Islet precursor cell (in vitro differentiated cells): ENCODE results near the gene AKIP1.
A peak's percentile ranks its signal among the peaks of the same experiment; 100 is the strongest.

Source experiments
- DNase-seq: peaks from one replicate; pipeline ENCODE4 v3.0.0-alpha.2; 2018

Gene AKIP1

GRCh38 chr11:8961401-8961800, 50.4 kb downstream of the AKIP1 start:
- no peak for DNase-seq

DNA sequence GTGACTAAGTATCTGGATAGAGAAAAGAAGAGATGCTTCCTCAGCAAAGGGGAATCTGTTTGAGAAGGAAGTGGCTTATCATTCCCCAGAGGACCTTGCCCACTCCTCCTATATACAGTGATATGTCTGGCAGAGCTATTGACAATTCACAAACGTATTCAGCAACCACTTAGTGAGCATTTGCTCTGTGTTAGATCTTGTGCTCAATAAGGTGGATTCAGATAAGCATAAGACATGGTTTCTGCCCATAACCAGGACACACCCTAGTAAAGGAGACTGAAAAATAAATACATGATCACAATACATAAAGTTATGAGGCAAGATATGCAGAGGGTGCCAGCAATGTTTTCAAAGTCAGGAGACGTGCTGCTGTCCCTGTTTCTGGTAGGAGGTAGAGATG, 51.9 kb downstream of the AKIP1 start:
- DNase-seq = no peak

DNA sequence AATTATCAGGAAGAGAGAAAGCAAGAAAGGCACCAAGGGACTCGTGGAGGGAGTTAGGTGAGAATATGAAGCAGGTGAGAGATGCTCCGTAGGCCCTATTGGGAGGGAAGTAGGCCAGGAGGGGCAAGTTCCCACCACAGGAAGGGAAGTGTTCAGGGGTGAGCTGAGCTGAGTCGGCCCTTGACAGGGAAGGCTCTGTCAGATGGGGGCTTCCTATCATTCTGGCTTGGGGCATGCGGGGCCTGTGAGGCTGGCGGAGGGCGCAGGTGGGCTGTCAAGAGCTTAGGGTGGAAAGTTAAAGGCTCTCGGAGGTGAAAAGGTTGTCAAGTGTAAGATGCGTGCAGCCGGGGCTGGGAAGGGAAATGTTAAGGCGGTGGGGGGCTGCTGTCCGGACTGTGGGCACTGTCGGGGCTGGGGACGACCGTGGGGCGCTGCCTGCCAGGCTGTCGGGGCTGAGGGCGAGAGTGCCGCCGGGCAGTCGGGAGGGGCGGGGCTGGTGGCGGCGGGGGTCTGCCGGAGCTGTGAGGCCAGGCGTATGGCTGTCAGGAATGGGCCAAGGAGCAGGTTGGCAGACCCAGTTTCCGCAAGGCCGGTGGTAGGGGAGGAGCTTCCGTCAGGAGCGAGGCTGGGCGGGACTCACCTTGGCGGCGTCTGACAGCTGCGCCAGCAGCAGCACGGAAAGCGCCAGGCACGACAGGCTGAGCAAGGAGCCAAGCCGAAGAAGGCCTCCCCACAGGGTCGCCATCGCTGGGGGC, 52.8 kb downstream of the AKIP1 start:
- DNase-seq = peak; percentile 92

DNA sequence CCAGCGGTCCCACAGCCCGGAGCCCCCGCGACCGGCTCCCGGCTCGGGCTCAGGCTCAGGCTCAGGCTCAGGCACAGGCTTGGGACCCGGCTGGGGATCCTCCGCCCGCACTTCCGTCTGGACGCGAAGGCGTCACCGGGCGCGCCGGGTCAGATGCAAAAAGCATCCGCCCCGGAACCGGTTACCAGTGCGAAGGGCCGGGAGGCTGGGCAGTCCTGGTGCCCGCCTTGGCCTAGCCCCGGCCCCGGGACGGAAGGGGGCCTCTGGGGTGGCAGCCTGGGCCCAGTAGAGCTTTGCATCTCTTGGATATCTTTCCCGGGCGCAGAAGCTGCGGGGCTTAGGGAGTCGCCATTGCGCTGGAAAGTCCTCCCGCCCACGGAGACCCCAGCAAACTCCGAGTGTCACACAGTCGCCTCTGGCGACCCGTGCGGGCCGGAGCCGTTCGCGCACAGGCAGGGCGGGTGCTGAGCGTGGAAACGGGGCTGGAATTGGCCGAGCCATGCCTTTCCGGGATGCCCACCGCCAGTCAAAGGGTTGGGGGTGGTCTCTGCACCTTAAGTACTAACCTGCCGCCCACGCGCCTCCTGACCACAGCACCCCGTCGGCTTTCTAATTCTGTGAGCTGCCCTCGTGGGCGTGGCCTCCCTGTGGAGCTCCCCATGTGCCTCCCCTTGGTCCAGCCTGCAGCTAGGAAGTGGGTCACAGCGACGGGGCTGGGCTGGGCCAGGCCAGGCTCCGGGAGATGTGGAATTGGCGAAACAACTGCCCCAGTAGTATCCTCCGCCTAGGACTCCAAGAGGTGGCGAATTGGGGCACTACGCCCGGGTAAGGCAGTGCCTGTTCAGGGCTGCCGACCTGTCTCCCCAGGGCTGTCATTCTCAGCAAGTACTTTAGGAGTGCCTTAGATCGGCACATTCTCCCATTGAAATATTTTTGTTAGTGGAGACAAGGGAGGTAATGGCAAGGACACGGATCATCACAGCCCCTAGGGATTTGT, 53.6 kb downstream of the AKIP1 start, which contains the start of gene TMEM9B:
TMEM9B (minus strand) TSS at position 119 of the 997 bp plus-strand sequence. CDS start 129 bp downstream, outside the sequence.
- DNase-seq = peak; percentile 94

GRCh38 chr11:8967184-8967583, 56.2 kb downstream of the AKIP1 start:
- DNase-seq = no peak
